ENCODE measurements around the gene SORCS2. TPM values are rescaled to one million over a fixed set of nuclear protein-coding genes. Genes with fewer than 3 reads are reported as not detected.

The SORCS2 gene
- total RNA-seq, 1 experiment from 2014 or later = not detected

- in situ Hi-C loops (cut with HindIII; ENCODE audit: low sequenced_read_pairs) = no loop called here
- no peak for DNase-seq (ENCODE audit: low spot score)
These were observed 175.1 kb downstream of the SORCS2 start for GRCh38 chr4:7367406-7367805.

GRCh38 chr4:7367864-7368277, 175.5 kb downstream of the SORCS2 start:
- in situ Hi-C loops (cut with HindIII; ENCODE audit: low sequenced_read_pairs) = no loop called here
- no peak for DNase-seq (ENCODE audit: low spot score)

- no peak for DNase-seq (ENCODE audit: low spot score)
- in situ Hi-C loops (cut with HindIII; ENCODE audit: low sequenced_read_pairs) = no loop called here
These were observed 176.0 kb downstream of the SORCS2 start for GRCh38 chr4:7368296-7368695.

DNA sequence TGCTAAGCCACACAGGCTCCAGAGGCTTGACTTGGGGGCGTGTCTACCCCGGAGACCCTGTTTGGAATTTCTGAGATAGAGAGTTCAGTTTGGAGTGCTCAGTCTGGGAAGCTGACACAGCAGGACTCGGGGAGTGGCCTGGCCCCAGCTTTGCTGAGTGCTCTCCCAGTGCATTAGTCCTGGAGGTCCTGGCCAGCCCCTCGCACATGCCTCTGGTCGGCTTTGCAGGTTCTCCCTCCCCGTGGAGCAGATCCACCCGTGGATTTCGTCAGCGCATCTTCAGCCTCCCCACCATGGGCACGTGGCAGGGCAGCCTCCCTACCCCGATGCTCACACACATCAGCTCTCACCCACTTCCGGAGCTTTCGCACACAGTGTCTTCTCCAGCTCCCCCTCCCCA, 177.2 kb downstream of the SORCS2 start:
- in situ Hi-C loops (cut with HindIII; ENCODE audit: low sequenced_read_pairs) = no loop called here
- no peak for DNase-seq (ENCODE audit: low spot score)

DNA sequence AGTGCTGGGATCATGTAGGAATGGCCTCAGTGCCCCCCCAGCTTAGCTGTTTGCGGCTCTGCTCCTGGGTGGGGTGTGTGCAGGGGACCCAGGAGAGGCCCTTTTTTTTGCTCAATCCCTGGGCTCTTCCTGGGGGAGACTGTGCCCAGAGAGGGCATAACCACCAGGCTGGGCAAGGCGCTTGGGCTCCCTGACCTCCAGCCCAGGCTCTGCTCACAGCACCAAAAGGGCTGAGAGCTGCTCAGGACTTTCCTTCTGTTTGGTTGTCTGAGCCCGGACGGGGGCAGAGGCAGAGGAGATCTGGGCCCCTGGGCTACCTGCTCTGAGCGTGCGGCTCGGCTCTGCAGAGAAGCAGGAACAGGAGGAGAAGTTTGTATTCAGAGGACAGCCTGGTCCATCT, 177.7 kb downstream of the SORCS2 start:
- in situ Hi-C loops (cut with HindIII; ENCODE audit: low sequenced_read_pairs) = no loop called here
- no peak for DNase-seq (ENCODE audit: low spot score)

DNA sequence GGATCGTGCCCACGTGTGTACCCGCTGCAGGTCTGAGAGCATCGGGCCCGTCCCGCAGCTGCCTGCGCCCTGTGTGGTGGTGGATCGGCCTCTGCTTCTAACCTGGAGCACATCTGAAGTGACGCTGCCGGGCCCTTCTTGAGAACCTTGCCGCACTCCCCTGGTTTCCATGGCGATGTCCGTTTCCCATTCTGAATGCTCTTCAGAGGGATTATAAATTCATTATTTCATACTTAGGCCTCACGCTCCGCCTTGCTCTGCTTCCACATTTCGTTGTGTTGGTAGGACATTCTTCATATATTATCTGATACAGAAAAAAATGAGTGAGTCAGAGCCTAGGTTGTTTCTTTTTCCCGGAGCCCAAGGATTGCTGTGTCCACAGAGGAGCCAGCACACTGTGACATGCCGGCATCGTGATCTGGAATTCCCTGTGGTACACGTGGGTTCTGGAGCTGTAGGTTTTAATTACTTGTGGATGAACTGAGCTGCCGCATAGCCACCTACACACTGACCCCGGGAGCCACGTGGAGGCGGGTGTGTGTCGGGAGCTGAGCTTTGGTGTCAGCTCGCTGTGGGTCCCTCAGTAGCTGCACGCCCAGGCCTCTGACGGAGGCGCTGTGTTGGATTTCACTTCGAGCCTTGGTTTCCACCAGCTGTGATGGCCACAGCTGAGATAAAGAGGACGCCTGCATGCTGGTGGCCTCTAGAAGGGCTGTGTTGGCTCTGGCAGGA, 179.0 kb downstream of the SORCS2 start:
- no peak for DNase-seq (ENCODE audit: low spot score)
- in situ Hi-C loops (cut with HindIII; ENCODE audit: low sequenced_read_pairs) = no loop called here

- no peak for DNase-seq (ENCODE audit: low spot score)
- in situ Hi-C loops (cut with HindIII; ENCODE audit: low sequenced_read_pairs) = no loop called here
These were observed 180.3 kb downstream of the SORCS2 start for GRCh38 chr4:7372673-7373072.

GRCh38 chr4:7374571-7374970, 182.2 kb downstream of the SORCS2 start:
- DNase-seq (ENCODE audit: low spot score) = no peak
- in situ Hi-C loops (cut with HindIII; ENCODE audit: low sequenced_read_pairs) = no loop called here

DNA sequence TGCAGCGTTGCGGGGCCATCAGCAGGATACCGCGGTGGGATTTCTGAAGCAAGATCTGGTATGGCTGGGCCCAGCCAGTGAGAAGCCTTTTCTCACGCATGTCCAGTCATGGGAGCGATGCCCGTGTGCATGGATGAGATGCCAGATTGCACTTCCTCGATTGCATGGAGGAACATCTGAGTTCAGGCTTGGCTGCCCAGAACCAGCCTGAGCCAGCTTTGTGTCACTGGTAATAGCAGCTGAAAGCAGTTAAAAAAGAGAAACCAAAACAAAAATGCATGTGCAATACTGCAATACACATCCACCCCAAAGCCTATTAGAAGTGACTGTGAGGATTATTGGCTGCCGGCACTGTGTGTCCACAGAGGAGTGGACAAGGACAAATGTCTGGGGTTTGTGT, 183.1 kb downstream of the SORCS2 start:
- DNase-seq (ENCODE audit: low spot score) = peak; percentile 49
- in situ Hi-C loops (cut with HindIII; ENCODE audit: low sequenced_read_pairs) = no loop called here

GRCh38 chr4:7377223-7377865, 185.0 kb downstream of the SORCS2 start:
- in situ Hi-C loops (cut with HindIII; ENCODE audit: low sequenced_read_pairs) = no loop called here
- DNase-seq (ENCODE audit: low spot score) = no peak

DNA sequence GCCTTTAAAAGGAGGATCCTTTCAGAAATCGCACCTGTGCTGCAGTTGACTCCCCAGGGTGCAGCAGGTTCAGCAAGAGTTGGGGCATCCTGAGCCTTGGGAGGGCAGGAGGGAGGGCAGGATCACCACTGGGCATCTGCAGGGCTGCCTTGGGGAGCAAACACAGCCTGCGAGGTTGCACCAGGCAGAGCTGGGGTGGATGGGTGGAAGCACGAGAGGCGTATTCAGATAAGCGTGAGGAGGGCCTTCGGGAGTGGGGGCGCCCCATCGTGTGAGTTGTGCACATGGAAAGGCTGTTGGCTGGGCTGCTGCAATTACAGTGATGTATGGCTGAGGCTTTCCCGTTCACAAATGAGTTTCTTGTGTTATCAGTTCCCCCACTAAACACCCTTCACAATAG, 186.8 kb downstream of the SORCS2 start:
- no peak for DNase-seq (ENCODE audit: low spot score)
- in situ Hi-C loops (cut with HindIII; ENCODE audit: low sequenced_read_pairs) = no loop called here

DNA sequence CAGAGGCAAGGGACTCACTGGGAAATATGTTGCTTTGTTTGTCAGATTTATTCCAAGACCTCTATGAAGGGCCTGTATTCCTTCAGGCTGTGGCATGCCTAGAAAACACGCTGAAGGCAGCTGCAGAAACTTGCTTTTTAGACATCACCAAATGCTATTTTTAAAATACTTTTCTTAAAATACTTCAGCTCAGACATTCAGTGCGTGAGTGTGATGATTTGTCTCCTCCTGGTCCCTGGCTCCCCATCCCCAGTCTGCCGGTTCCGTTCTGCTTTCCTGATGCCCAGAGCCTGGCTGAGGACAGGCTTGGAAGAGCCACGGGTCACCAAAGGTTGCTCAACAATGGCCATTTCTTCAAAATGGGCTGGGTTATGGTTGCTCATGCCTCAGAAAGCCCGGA, 187.4 kb downstream of the SORCS2 start:
- DNase-seq (ENCODE audit: low spot score) = no peak
- in situ Hi-C loops (cut with HindIII; ENCODE audit: low sequenced_read_pairs) = no loop called here

- in situ Hi-C loops (cut with HindIII; ENCODE audit: low sequenced_read_pairs) = no loop called here
- DNase-seq (ENCODE audit: low spot score) = no peak
These were observed 189.0 kb downstream of the SORCS2 start for GRCh38 chr4:7381221-7381889.

DNA sequence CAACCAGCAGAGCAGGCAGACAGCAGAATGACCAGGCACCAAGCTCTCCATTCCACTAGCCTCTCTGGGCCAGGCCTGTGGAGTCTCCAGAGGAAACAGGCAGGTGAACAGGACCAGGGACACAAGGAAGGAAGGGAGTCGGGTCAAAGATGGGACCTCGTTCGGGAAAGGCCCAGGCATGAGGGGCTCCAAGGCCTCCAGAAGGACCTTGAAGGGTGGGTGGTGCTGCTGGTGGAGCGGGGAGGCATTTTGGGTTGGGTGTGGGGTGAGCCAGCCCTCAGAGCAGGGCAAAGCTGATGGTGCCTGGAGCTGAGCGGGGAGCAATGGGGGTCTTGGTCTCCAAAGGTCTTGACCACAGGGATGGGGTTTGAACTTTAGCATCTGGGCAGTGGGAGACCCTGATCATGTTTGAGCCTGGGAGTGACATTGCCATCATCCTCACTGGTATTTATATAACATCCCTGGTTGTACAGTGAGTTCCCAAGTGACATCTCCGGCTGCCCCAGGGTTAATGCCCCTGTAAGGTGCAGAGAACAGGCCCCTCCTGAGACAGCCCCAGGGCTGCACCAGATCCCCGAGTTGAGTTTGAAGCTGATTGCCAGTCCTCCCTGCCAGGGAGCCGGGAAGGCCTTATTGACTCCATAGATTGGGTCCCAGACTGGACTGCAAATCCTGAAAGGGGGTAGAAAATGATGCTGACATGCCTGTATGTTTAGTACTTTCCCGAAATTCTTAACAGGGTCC, 189.7 kb downstream of the SORCS2 start:
- in situ Hi-C loops (cut with HindIII; ENCODE audit: low sequenced_read_pairs) = no loop called here
- no peak for DNase-seq (ENCODE audit: low spot score)

DNA sequence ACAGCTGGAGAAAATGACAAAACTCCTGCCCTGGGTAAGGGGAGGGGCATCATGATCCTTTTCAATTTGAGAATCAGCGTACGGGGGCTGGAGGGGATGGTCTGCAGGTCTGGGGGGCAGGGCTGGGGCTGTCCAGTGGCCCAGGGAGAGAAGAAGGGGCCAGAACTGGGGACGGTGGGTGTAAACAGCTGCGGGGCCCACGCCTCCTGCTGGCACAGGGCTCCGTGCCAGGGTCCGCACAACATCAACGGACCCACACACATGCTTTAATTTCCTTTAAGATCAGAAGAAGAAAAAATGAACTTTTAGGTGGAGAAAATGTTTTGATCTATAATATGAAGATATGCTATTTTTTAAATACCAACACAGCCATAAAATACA, 190.3 kb downstream of the SORCS2 start:
- DNase-seq (ENCODE audit: low spot score) = no peak
- in situ Hi-C loops (cut with HindIII; ENCODE audit: low sequenced_read_pairs) = no loop called here

- in situ Hi-C loops (cut with HindIII; ENCODE audit: low sequenced_read_pairs) = no loop called here
- DNase-seq (ENCODE audit: low spot score) = peak; percentile 25
These were observed 190.9 kb downstream of the SORCS2 start for GRCh38 chr4:7383266-7383665.

DNA sequence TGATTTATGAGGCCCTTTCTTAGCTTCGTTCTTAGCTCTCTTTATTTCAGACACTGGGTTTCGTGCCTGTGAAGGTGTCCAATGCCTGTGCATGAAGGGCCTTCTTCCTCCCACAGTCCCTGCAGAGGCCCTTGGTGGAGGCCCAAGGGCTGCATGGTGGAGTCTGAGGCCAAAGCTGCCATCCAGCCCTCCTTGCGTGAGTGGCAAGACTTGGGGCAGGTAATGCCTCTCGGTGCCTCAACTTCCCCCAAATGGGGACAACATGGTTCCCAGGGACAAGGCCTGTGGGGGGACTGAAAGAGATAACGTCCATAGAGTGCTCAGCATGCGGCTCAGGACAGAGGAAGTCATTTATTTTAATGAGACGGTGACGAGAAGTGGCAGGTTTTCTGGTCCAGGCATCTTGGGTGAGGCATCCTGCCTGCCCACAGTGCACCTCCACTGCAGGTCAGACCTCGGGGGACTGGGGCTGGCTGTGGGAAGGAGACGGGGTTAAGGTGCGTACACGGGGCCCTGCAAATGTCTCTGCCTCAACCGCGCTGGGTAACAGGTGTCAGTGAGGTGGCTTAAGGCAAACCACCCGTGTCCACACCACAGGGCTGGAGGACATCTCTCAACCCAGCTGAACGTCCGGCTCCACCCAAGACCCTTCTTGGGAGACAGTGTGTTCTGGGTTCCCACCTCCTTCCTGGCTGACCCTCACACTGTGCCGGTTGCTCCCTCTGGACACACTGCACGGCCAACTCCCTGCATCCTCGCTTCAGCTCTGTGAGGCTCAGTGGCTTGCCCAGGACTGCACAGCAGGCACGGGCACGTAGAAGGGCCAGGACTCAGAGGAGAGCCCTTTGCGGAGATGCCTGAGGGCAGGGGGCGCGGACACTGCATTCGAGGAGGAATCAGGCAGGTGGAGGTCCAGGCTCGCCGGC, 191.9 kb downstream of the SORCS2 start:
- no peak for DNase-seq (ENCODE audit: low spot score)
- in situ Hi-C loops (cut with HindIII; ENCODE audit: low sequenced_read_pairs) = no loop called here

DNA sequence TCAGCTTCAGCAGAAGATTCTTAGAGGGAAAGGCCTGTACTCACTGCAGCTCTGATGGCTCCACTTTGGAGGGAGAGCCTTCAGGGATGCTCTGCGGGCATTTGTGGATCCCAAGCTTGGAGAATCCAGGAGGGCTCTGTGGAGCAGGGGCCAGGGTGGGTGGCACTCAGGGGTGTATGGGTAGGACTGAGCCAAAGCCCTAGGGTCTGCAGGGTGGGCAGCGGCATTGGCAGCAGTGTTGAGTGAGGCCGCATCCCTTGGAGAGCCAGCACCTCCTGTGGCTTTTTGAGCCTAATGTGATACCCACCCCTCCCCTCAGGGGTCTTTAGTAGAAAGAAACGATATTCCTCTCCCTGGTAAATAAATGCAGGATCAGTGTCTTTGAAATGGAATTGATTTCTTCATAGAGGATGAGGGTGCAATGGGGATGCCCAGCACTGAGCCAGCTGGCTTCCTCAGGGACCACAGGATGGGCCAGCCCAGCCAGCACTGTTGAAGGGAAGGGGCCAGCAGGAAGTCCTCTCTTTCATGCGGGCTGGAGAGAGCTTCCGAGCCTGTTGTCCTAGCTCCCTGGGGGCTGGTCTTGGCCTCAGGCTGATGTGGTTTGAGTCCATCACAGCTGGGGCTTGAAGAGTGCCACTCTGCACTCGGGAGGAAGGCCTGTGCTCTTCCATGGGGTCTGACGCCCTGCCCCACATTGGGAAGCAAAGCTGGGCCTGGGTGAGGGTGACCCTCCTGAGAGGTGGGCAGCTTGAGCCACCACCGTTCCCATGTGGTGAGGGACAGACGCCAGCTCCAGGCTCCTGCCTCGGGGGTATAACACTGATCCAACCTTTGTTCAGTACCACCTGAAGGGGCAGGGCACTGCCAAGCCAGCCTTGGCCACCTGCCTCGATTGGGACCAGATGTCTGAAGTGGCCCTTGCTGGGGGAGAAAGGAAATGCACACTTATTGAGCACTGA, 192.9 kb downstream of the SORCS2 start:
- in situ Hi-C loops (cut with HindIII; ENCODE audit: low sequenced_read_pairs) = no loop called here
- DNase-seq (ENCODE audit: low spot score) = no peak

Data from G401 (cell line).